ENCODE results near the gene ADAMTS2.
"Not testable (repeated sequence)": the region's sequence is repeated elsewhere in the genome, so short reads cannot be mapped to it uniquely, and the experiment has no call there.

ADAMTS2 gene

DNA sequence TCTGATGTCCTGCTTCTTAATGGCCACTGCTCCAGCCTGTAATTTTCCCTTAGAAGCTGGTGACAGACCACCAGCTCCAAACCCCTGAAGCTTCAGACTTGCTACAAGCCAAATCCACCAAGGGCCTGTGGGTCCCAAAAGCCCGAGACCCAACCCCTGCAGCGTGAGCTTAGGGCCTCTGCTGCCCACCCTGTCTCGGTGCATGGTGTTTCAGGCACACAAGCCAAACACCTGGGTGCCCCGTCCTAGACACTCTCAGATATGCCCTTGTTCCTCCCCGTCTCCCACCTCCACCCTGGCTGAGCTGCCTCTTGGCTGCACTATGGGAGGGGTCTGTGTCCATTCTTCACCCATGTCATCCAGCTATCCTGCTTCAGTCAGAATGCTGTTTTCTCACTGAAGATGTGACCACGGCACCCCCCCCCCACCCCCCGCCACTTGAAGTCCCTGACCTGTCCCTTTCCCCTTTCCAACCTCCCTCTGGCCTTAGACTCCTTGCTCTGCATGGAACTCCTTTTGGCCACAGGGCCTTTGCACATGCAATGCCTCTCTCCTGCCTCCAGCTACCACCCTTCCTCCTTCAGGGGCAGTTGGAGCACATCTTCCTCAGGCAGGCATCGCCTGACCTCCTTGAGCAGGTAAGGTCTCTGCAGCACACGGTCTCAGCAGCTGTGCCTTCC, 229.3 kb downstream of the ADAMTS2 start:
- DNase-seq, result no peak

GRCh38 chr5:179115307-179115706, 230.0 kb downstream of the ADAMTS2 start:
- no peak for DNase-seq

DNA sequence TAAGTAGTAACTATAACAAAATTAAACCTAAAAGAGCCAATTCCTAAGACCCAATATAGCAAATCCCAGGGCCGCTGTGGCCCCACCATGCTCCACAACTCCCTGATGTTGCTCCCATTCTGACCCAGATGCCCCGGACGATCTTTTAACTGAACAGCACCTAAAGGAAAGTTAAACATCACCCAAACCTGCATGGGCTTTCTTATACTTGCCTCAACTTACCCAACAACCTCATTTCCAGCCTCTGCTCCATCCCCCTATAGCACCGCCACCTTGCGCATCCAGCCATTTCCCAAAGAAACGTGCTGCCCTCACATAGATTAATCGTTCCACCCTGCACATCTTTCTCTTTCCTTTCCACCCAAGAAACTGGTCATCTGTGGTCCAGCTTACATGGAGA, 230.5 kb downstream of the ADAMTS2 start:
- no peak for DNase-seq

DNA sequence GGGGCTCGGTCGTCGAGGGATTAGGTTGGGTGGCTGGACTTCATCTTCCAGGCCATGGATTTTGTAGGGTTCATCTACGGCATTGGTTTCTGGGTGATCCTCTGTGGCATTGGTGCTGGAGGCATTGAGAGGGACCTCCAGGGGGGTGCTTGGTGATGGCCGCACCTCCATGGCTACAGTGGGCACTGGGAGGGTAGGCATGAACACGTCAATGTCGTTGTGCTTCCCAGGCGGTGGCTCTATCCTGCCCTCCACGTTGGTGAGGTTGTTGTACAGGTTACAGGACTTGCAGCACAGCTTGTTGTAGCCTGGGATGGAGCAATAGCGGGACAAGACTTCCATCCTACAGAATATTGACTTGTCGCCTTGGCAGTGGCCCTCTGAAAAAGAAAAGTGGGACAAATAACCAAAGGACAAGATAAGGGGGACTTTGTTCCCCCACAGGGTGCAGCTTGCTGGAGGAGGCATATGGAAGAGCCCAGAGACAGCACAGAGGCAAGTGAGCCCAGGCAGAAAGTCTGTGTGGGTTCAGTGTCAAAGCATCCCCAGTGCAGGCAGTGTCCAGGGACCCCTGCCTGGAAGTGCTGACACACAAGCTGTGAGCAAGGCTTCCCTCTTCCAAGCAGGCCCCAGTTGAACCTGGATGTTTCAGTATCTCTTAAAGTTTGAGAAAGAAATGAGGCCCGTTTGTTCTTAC, 231.2 kb downstream of the ADAMTS2 start:
- DNase-seq, result no peak

DNA sequence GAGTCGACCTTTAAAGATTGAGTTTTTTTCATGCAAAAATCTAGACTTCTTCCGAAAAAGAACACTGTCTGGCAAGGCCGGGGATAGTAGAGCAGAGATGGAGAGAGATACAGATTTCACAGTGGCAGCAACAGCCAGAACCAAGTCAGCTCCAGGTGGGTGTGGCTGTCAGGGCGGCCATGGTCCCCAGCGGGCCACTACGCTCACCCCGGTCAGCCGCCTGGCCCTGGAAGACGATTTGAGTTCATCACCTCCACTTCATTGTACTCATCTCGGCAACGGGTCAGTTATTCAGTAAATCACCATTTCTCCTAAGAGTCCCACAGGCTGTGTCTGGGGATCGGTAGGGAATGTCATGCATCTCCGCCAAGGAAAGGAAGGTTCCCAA, 232.1 kb downstream of the ADAMTS2 start:
- DNase-seq, result no peak

DNA sequence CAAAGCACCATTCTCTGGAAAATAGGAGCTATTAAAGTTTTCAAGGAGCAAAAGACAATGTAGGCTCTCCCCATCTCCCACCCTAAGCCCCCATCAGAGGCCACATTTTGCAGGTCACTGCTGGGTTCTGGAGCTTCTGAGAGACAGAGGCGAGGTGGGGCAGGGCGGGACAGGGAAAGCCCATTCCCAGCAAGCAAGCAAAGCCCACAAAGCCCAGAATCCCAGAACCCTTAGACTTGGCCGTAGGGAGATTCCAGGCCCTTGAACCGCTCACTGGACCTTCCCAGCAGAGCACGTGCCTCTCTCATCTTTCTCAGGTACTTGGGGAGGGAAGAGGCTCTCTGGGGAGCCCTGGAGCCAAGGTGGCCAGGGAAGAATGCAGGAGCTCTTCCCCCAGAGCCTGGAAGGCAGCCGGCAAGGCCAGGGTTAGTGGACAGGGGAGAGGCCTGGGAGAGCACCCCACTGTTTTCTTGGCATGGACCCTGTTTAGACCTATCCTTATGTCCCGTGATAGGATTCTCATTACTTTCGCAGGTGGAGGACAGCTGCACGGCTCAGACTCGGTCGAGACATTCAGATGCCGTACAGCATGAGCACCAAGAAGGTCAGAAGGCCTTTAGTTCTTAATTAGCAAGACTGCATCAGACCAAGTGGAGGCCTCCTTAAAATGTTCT, 232.7 kb downstream of the ADAMTS2 start:
- no peak for DNase-seq

DNA sequence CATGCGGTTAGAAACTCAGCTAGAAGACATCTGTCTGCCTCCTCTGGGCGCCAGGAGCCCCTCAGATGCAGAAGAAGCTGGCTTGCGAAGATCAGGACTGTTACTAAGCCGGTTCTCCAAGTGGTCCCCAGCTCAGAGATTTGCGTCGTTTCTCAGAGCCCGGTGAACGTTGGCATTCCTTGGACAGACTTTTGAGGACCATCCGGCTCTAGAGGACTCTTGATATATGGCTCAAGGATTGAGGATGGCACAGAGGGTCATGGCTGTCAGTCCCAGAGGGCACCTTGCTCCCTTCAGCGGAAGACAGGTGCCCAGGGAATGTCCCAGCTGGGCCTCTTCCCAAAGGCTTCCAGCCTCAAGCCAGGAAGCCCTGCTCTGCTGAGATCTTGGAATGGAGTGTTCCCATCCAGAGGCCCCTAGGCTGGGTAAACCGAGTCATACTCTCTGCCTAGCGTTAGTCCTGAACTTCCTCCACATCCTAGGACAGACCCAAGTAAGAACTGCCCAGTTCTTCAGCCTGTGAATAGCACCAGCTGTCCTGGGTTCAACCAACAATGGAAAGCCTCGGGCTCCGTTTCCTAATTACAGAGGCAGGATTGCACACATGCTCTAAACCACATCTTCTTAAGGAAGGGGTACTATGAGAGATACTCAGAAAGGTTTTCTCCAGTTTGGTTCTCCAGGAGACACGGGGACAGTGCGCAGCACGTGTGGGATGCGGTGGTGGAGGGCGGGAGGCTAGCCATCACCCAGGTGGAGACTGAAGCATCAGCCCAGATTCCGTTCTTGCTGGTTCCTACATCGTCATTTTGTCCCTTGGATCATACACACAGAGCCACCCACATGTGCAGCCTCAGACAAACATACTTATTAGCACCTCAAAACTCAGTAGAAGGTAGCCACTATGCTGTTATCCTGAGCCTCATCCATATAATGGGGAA, 233.7 kb downstream of the ADAMTS2 start:
- DNase-seq, result no peak

- no peak for DNase-seq
These were observed 234.7 kb downstream of the ADAMTS2 start for GRCh38 chr5:179110528-179110927.

DNA sequence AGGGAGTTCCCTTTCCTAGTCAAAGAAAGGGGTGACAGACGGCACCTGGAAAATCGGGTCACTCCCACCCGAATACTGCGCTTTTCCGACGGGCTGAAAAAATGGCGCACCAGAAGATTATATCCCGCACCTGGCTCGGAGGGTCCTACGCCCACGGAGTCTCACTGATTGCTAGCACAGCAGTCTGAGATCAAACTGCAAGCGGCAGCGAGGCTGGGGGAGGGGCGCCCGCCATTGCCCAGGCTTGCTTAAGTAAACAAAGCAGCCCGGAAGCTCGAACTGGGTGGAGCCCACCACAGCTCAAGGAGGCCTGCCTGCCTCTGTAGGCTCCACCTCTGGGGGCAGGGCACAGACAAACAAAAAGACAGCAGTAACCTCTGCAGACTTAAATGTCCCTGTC, 244.0 kb downstream of the ADAMTS2 start:
- DNase-seq, result not testable (repeated sequence)

DNA sequence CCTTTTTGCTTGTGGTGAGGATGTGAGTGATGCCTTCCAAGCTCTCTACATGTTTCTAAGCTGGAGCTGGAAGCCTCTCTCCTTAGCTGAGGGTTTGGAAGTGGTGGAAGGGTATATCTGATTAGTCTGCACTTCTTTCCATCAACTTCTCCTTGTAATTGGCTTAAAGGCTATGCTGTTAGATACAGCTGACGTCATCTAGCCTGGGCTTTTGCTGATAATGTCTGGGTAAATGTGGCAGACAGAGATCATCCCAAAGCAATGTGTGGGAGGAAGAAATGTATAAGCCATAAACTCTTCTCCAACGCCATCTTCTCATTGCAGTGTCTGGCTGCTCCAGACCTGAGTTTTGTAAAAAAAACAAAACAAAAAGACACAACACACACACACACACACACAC, 255.8 kb downstream of the ADAMTS2 start:
- DNase-seq, result no peak

- no peak for DNase-seq
These were observed 264.5 kb downstream of the ADAMTS2 start for GRCh38 chr5:179080724-179081123.

- DNase-seq, result no peak
These were observed 265.9 kb downstream of the ADAMTS2 start for GRCh38 chr5:179079165-179079987.

DNA sequence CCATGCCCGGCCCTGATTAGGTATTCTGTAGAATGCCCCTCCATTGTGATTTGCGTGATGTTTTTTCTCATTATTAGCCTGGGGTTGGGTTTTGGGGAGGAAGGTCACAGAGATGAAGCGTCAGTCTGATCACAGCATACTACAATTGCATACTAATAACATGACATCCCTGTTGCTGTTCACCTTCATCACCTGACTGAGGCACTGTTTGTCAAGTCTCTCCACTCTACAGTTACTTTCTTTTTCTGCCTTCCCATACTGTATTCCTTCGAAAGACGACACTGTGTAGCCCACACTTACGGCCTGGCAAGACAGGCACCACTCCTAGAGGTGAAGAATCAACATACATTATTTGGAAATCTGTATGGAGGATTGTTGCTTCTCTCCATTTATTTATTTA, 279.6 kb downstream of the ADAMTS2 start:
- no peak for DNase-seq

- no peak for DNase-seq
These were observed 284.2 kb downstream of the ADAMTS2 start for GRCh38 chr5:179061025-179061424.
